ENCODE results near the gene CHSY3.

GRCh38 chr5:130096483-130096882, 192.2 kb downstream of the CHSY3 start:
- no peak for TF ChIP-seq POLR2A (IDR thresholded peaks at IDR 0.05; ENCODE audit: low read length)
- TF ChIP-seq GATA1 (IDR thresholded peaks at IDR 0.05; ENCODE audit: low read depth, low read length): no peak
